NCI-H1092 (cell line): ENCODE measurements around the gene COMMD6.
A peak's percentile ranks its signal among the peaks of the same experiment; 100 is the strongest.

Experiments used
- DNase-seq: peaks from one replicate; lab custom pipeline; 2025; lab: John Stamatoyannopoulos, UW

COMMD6 gene

GRCh38 chr13:75521956-75522355 lies 15.7 kb downstream of the COMMD6 start:
- DNase-seq, result no peak

GRCh38 chr13:75518439-75519088 lies 19.1 kb downstream of the COMMD6 start:
- DNase-seq, result no peak

DNA sequence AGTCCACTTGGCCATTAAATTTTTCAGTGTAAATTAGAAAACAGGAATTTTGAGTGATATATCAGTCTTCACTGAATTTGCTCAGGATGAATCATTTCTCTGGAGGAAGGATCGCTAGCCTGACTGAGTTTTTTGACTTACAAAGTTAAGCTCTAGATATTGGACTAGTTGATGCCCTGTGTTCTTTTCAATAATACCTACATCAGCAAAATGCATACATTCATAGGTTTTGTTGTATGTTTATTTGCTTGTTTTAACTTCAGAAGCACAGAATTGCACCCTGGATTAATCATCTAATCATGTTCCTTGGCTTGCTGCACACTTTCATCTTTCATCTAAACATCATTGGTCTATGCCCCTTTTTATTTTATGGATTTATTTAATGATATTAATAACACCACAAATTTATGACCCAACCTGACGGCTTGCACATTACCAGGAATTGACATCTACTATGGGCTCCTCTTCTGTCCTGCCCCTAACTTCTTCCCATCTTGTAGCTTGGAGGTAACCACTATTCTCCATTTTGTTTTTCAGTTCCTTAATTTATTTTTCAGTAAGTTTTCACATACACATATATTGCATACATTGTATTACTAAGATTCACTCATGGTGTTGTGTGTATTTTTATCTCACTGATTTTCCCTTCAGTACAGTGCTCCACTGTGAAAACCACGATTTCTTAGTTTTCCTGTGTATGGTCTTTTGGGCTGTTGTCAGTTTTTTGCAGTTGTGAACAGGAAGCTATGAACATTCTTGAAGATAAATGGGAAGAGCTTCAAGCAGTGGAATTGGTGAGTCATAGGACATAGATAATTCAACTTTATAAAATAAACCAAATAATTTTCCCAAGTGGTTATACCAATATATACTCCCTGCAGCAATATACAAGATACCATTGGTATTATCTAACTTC lies 23.3 kb downstream of the COMMD6 start:
- no peak for DNase-seq

GRCh38 chr13:75513271-75513670 lies 24.4 kb downstream of the COMMD6 start:
- no peak for DNase-seq

DNA sequence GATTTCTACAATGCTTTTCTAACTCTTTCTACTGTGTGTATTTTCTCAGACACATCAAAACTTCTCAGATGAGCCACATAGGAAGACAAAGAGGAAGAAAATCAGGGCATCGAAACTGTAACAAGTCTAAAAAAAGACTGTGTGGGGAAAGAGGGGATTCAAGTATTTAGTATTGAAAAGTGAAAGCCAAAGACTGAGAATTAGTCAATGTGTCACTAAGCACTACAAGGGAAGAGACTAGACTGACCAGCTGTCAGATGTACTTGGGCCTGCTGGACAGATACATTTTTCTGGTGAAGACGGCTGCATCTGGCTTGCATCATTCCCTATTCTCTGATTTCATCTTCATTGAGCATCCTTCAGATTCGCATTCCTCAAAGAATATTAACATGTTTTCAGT lies 25.4 kb downstream of the COMMD6 start:
- no peak for DNase-seq

- no peak for DNase-seq
These were observed 26.5 kb downstream of the COMMD6 start for GRCh38 chr13:75511051-75511625.

DNA sequence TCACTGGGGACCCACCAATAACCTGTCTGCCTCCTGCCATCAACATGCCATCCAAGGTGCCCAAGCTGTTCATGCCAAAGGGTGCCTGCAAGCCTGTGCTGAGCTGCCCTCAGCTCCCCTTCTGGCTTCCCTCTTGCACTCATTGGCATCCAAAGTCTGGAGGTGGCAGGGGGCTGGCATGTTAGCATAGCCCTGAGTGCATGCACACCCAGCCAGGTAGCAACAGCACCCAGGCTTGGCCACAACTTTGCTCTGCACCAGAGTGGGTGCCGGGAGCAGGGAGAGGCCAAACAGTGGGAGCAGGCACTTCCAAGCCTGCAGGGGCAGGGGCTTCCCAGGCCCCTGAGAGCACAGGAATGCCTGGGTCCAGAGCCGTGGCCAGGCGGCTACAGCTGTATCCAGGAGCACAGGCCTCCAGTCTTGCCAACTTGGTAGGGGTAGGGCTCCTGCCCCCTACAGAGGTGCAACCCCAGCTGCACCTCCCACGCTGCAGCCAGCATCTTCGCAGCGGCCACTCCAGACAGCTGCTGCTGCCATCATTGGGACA lies 29.6 kb downstream of the COMMD6 start:
- DNase-seq, result no peak

DNA sequence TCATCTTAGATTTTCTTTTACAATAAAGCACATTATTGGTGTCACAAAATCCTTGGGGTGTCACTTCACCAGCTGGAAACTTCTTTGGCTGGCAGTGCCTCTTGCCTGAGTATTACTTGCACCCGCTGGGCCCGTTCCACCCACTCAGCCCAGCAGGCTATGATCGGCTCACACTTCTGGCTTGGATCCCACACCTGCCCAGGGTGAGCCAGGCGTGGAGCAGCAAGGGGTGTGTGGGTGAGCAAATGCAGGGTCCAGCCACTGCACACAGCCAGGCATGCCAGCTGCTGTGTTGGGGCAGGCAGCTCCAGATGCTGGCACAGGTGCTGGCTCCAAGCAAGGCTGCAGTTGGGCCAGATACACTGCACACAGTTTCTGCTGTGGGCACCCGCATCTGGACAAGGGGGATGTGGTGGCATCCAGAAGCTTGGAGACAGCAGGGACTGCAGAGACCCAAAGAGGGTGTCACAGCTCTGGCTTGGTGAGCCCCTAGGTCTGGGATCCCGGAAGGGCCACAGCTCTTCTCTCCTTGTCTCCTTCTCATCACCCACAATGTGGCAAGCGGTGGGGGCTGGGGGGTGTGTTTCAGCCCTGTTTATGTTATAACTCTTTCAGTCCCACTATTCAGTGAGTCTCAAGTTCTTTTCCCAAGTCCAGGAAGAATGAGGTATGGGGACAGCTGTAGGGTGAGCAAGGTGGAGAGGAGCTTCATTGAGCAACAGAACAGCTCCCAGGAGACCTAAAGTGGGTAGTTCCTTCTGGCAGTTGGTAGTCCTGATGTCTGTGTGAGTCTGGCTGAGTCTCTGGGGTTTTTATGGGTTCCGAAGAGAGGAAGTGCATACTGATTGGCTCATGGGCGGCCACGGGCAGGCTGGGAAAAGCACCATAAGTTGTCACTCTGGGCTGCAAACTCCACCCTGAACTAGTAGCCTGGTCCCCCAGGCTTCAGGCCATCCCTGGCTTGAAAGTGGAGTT lies 30.3 kb downstream of the COMMD6 start:
- peak; percentile 19 for DNase-seq

- DNase-seq, result no peak
These were observed 31.6 kb downstream of the COMMD6 start for GRCh38 chr13:75506018-75506417.

DNA sequence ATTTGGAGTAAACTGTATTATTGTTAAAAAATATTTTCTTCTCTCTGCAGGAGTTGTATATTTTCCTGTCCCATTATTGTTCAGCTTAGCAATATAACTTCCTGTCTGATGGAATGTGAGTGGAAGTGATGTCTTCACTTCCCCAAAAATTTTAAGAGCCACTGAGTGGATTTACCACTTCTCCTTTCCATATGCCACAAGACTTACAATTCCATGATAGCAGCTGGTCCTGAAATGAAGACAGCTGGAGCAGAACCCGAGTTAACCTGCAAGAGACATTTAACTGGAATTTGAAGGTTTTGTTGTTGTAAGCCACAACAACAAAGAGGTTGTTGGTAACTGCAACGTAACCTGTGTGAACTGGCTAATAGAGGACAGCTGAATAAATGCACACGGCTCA lies 32.3 kb downstream of the COMMD6 start:
- DNase-seq, result no peak

DNA sequence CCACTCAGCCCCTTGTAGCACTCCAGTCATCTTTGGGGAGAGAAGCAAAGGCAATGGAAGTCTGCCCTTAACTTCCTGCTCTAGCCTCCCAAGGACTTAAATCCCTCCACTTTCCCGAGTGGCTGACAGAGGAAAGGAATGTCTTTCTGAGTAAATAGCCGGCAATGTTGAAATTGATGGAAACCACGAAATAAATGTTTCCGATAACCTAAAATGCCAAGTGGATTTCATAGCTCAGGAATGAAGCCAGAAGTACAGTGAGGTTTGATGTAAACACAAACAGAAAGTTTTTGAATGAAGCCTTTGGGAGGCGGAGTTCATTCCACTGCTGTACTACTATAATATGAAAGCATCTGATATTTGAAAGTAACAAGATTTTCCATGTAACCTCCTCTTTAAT lies 41.7 kb downstream of the COMMD6 start:
- no peak for DNase-seq

GRCh38 chr13:75494491-75494890 lies 43.1 kb downstream of the COMMD6 start:
- DNase-seq, result no peak

DNA sequence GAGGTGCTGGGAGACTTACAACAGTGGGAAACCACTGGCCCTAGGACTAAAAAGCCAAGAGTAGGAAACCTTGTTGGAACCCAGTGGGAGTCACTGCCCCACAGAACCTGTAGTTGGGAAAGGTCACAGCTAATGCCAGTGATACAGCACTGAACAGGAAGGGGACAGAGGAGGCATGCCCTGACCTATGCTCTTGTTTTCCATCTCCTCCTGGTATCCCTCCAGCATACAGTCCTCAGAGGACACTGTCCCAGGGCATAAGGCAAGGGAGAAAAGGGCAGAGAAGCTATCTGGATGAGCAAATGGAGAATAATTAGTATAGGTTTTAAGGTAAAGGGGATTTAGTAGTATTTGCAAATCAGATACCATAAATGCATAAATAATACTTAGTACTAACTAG lies 44.5 kb downstream of the COMMD6 start:
- DNase-seq, result no peak

DNA sequence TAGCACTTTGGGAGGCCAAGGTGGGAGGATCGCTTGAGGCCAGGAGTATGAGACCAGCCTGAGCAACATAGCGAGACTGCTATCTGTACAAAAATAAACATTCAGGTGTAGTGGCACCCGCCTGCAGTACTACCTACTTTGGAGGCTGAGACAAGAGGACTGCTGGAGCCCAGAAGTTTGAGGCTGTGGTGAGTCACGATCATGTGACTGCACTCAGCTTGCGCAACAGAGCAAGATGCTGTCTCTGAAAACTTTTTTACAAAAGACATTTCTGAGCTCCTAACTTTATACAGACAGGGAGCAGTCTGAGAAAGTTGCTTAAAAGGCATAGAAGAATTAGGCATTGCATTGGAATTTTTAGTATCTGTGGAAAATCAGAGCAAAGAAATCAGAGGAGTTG lies 45.3 kb downstream of the COMMD6 start:
- no peak for DNase-seq

DNA sequence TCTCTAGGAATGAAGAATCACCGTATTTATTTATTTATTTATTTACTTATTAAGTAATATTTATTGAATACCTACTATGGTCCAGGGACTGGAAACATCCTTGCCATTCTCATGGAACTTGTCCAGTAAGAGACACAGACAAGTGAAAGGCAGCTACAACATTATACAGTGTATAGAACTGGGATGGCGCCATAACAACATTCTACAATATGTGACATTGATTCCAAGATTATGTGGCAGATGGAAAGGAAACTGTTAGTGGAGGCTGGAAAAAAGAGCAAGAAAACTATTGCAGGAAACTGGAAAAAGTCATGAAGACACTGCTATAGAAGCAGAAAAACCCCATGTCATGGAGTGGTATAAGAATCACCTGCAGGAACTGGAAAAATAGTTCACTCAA lies 46.3 kb downstream of the COMMD6 start:
- DNase-seq, result no peak

GRCh38 chr13:75489502-75490263 lies 48.0 kb downstream of the COMMD6 start:
- no peak for DNase-seq

DNA sequence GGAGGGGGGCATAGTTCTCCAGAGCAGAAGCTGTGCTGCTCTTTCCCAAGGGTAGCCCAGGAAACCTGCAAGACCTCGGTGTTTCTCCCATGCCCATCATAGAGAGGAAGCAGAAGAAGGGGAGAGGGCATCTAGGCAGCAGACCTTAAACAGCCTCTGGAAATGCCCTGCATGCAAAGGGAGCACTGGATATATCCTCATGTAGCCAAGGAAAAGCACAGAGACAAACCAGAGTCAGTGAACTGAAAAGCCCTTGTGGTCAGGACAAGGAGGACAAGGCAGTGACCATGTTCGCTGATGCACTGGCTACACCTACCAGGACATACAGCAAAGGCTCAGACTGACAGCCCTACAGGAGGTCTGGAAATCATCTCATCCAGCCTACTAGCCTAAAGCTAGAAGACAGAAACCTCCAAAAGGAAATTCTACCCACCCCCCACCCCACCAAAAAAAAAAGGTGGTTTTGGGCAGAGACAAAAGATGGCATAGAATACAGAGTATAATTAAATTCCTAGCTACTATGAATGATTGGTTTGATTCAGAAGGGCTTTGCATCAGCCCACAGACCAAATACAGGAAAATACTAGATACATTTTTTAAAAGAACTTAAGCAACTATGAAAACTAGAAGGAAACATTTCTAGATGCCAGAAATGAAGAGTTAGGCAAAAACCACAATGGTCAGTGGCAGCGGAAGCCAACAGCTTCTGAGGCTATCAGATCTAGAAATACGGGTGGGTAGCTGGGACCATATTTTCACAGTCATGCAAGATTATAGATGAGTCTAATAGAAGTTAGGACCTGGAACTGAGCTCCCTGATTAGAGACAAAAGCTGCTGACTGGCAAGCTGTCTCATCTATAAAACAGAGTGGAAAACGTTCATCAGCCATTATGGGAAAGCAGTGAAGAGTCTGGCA lies 51.2 kb downstream of the COMMD6 start:
- DNase-seq, result no peak

GRCh38 chr13:75485286-75486062 lies 52.2 kb downstream of the COMMD6 start:
- DNase-seq, result no peak

- DNase-seq, result no peak
These were observed 54.9 kb downstream of the COMMD6 start for GRCh38 chr13:75482820-75483079.
